GM18858 (cell line): ENCODE measurements around the gene RGS16.
"Not testable (repeated sequence)": the region's sequence is repeated elsewhere in the genome, so short reads cannot be mapped to it uniquely, and the experiment has no call there.

Source experiments
- ATAC-seq: cut with Tn5 transposase; IDR thresholded peaks from one replicate; pipeline ENCODE4 v1.9.1; 2021; ENCODE audit not compliant: unreplicated experiment

RGS16 gene

GRCh38 chr1:182604175-182605164 lies at the start of gene RGS16:
Gene RGS16, minus strand, starts transcription at chr1:182604389. Its CDS starts 130 bp downstream, at chr1:182604259.
- peak; percentile 59 for ATAC-seq

- no peak for ATAC-seq
These were observed 49.8 kb upstream of the RGS16 start for GRCh38 chr1:182653986-182654385.

GRCh38 chr1:182652933-182653332 lies 48.7 kb upstream of the RGS16 start:
- no peak for ATAC-seq

- ATAC-seq, result no peak
These were observed 47.1 kb upstream of the RGS16 start for GRCh38 chr1:182651339-182651724.

- no peak for ATAC-seq
These were observed 46.6 kb upstream of the RGS16 start for GRCh38 chr1:182650678-182651338.

GRCh38 chr1:182649041-182649440 lies 44.9 kb upstream of the RGS16 start:
- ATAC-seq, result peak; percentile 54

- ATAC-seq, result no peak
These were observed 42.5 kb upstream of the RGS16 start for GRCh38 chr1:182646739-182647138.

GRCh38 chr1:182644886-182645285 lies 40.7 kb upstream of the RGS16 start:
- ATAC-seq, result no peak

GRCh38 chr1:182643699-182644098 lies 39.5 kb upstream of the RGS16 start:
- ATAC-seq, result no peak

GRCh38 chr1:182642461-182642860 lies 38.3 kb upstream of the RGS16 start:
- ATAC-seq, result no peak

GRCh38 chr1:182641561-182641960 lies 37.4 kb upstream of the RGS16 start:
- ATAC-seq, result no peak

- no peak for ATAC-seq
These were observed 35.1 kb upstream of the RGS16 start for GRCh38 chr1:182639330-182639729.

GRCh38 chr1:182637769-182638168 lies 33.6 kb upstream of the RGS16 start:
- ATAC-seq, result no peak

- ATAC-seq, result no peak
These were observed 31.7 kb upstream of the RGS16 start for GRCh38 chr1:182635871-182636270.

GRCh38 chr1:182634306-182635072 lies 30.3 kb upstream of the RGS16 start:
- no peak for ATAC-seq

GRCh38 chr1:182633657-182634281 lies 29.6 kb upstream of the RGS16 start:
- no peak for ATAC-seq

GRCh38 chr1:182633031-182633430 lies 28.8 kb upstream of the RGS16 start:
- ATAC-seq, result no peak

- ATAC-seq, result not testable (repeated sequence)
These were observed 28.3 kb upstream of the RGS16 start for GRCh38 chr1:182632441-182632857.

GRCh38 chr1:182631954-182632353 lies 27.8 kb upstream of the RGS16 start:
- no peak for ATAC-seq

GRCh38 chr1:182631053-182631677 lies 27.0 kb upstream of the RGS16 start:
- no peak for ATAC-seq
